K562 (cell line): ENCODE data around the gene ADSS1. TPM values are rescaled to one million over a fixed set of nuclear protein-coding genes. Genes with fewer than 3 reads are reported as not detected.

ENCODE experiments used
- ATAC-seq: fragments of 200-7000 bp; cut with Tn5 transposase; 3 replicates; pipeline ENCODE4 v1.9.1; 2020; ENCODE audit warnings: moderate library complexity
- BruUV-seq: library from RNA; stranded (reverse); fragments of 400-500 nt; replicated peaks from 2 replicates; lab custom pipeline; 2021; lab: Mats Ljungman, UMichigan
- CTCF ChIA-PET: fragments of 300-600 bp; formaldehyde crosslinking; extraction: SDS; loops from one replicate; lab custom pipeline; 2021; ENCODE audit warnings: low intra/inter-chr PET ratio; lab: Yijun Ruan, JAX
- POLR2A ChIA-PET: fragments of 300-600, 350-650 bp; sonication (Branson Sonifier 250); formaldehyde crosslinking; extraction: SDS; loops from one replicate; lab custom pipeline; 2021; ENCODE audit warnings: antibody characterized with exemption, inconsistent platforms; lab: Yijun Ruan, JAX
- DNase-seq, 4 experiments: peaks; one replicate each; pipeline versions ENCODE4 v3.0.0 to v3.0.0-alpha.2; 2011 to 2018; ENCODE audit warnings: low spot score in 3 of 4, mixed read lengths in 3 of 4; ENCODE audit errors: extremely low read depth in 1 of 4
- FAIRE-seq: peaks from 2 replicates; lab custom pipeline; 2011; peaks lifted over from hg19 to GRCh38; lab: Jason Lieb, UNC
- H2AFZ ChIP-seq: 2 replicates; pipeline ENCODE4 v1.6.0; 2011; ENCODE audit warnings: low read depth, low read length, control low read depth, inconsistent platforms
- H3K27ac ChIP-seq: fragments of 200-600 bp; 3 replicates; pipeline ENCODE4 v1.8.0; 2011; ENCODE audit warnings: low read depth, mild to moderate bottlenecking, control low read depth, inconsistent platforms, low read length, moderate library complexity, mixed read lengths; ENCODE audit errors: extremely low read depth
- H3K27me3 ChIP-seq, 2 experiments: fragments of 300-600 bp in 1 of 2; 2 replicates in 1 of 2; 3 replicates in 1 of 2; pipeline versions ENCODE4 v1.6.0 to v1.8.0; 2011; ENCODE audit warnings: inconsistent platforms in 2 of 2, low read length in 2 of 2, mild to moderate bottlenecking in 1 of 2, mixed read lengths in 1 of 2, moderate library complexity in 1 of 2; ENCODE audit not compliant: control insufficient read depth in 2 of 2, insufficient read depth in 2 of 2
- H3K36me3 ChIP-seq: fragments of 300-600 bp; 3 replicates; pipeline ENCODE4 v1.8.0; 2011; ENCODE audit warnings: mild to moderate bottlenecking, low read length, inconsistent platforms; ENCODE audit not compliant: control insufficient read depth, insufficient read depth
- H3K4me1 ChIP-seq, 2 experiments: fragments of 200-600 bp in 1 of 2; replicated peaks in 1 of 2; 2 replicates in 1 of 2; 3 replicates in 1 of 2; pipeline versions ENCODE4 v1.5.1 to v1.8.0; 2011; ENCODE audit warnings: inconsistent platforms in 2 of 2, low read length in 2 of 2, mild to moderate bottlenecking in 1 of 2, mixed read lengths in 1 of 2, moderate library complexity in 1 of 2; ENCODE audit not compliant: control insufficient read depth in 2 of 2, insufficient read depth in 2 of 2
- H3K4me2 ChIP-seq: 2 replicates; pipeline ENCODE4 v1.6.1; 2011; ENCODE audit warnings: low read length, control low read depth, inconsistent platforms, mixed read lengths; ENCODE audit not compliant: insufficient read depth
- H3K4me3 ChIP-seq: fragments of 200-600 bp; sonication (generic), shearing (Covaris generic); 2 replicates; pipeline ENCODE4 v1.5.1; 2016; ENCODE audit warnings: control low read depth, inconsistent platforms
- H3K79me2 ChIP-seq: fragments of 200-600 bp; 3 replicates; pipeline ENCODE4 v1.8.0; 2011; ENCODE audit warnings: low read length, inconsistent platforms; ENCODE audit not compliant: control insufficient read depth, insufficient read depth
- H3K9ac ChIP-seq, 2 experiments: 2 replicates each; pipeline versions ENCODE4 v1.6.0 to v1.6.1; 2011; ENCODE audit warnings: low read depth in 2 of 2, low read length in 2 of 2, control low read depth in 1 of 2, inconsistent platforms in 1 of 2, mild to moderate bottlenecking in 1 of 2, mixed read lengths in 1 of 2; ENCODE audit not compliant: insufficient read depth in 1 of 2
- H3K9me1 ChIP-seq: one replicate; pipeline ENCODE4 v1.6.0; 2011; ENCODE audit warnings: inconsistent platforms, mild to moderate bottlenecking, low read length, moderate library complexity; ENCODE audit not compliant: control insufficient read depth, insufficient read depth
- H3K9me3 ChIP-seq: replicated peaks from 2 replicates; pipeline ENCODE4 v1.5.1; 2011; ENCODE audit warnings: low read depth, low read length, inconsistent platforms; ENCODE audit not compliant: control insufficient read depth, insufficient read depth
- H4K20me1 ChIP-seq: replicated peaks from 2 replicates; pipeline ENCODE4 v1.6.1; 2011; ENCODE audit warnings: low read length, inconsistent platforms, mixed read lengths; ENCODE audit not compliant: control insufficient read depth, insufficient read depth
- CAMTA2 ChIP-seq: fragments of 250-450 bp; sonication (Bioruptor Pico); conservative IDR thresholded peaks from 2 replicates; pipeline ENCODE4 v1.5.1; 2022
- CXXC5 ChIP-seq: fragments of 250-450 bp; sonication (Bioruptor Pico); IDR thresholded peaks from 2 replicates; pipeline ENCODE4 v1.8.0; 2022; ENCODE audit warnings: inconsistent platforms, mild to moderate bottlenecking, moderate library complexity
- GATAD2A ChIP-seq: fragments of 450-650 bp; IDR thresholded peaks from 2 replicates; pipeline ENCODE4 v1.6.1; 2017
- HDAC1 ChIP-seq, 2 experiments: fragments of 450-650 bp; IDR thresholded peaks; 2 replicates each; pipeline ENCODE4 v1.6.1; 2016 to 2017; ENCODE audit warnings: inconsistent platforms in 1 of 2, mild to moderate bottlenecking in 1 of 2, moderate library complexity in 1 of 2
- KLF1 ChIP-seq: fragments of 450-650 bp; IDR thresholded peaks from 2 replicates; pipeline ENCODE4 v1.6.1; 2016; ENCODE audit warnings: missing genetic modification characterization, missing compliant biosample characterization
- KLF16 ChIP-seq: IDR thresholded peaks from 2 replicates; pipeline ENCODE4 v1.6.1; 2016; ENCODE audit warnings: antibody characterized with exemption
- SAFB ChIP-seq: fragments of 200-400 bp; formaldehyde crosslinking; IDR thresholded peaks from 2 replicates; pipeline ENCODE4 v1.6.1; 2017; ENCODE audit warnings: low read depth, low read length, borderline replicate concordance
- ZNF134 ChIP-seq: fragments of 250-450 bp; sonication (Bioruptor Pico); conservative IDR thresholded peaks from 2 replicates; pipeline ENCODE4 v1.4.0; 2020
- ZNF830 ChIP-seq: fragments of 250-450 bp; sonication (Bioruptor Pico); IDR thresholded peaks from 2 replicates; pipeline ENCODE4 v1.5.0; 2021; ENCODE audit warnings: mild to moderate bottlenecking
- WGBS: fragments of 100-300 bp; shearing (Covaris generic); methylation state at CpG from one replicate; pipeline ENCODE4 v1.1.6; 2016; ENCODE audit warnings: low coverage, mixed read lengths; ENCODE audit not compliant: insufficient coverage; ENCODE audit errors: missing lambda C conversion rate; 5-methylcytosine and 5-hydroxymethylcytosine counted together
- in situ Hi-C: fragments of 300-500 bp; cut with MboI; formaldehyde crosslinking; loops from 4 replicates; pipeline ENCODE4 v1.15.0; 2018; ENCODE audit warnings: inconsistent platforms, mixed read lengths
- intact Hi-C: fragments of 100-400 bp; cut with micrococcal nuclease; formaldehyde crosslinking; loops from 2 replicates; pipeline ENCODE4 v1.14.2; 2022
- polyA plus RNA-seq, 8 experiments: library from polyadenylated mRNA; depleted of rRNA in 4 of 8; stranded (reverse) in 5 of 8; unstranded in 3 of 8; fragments of >200 nt; fragmentation: Nextera tagmentation in 2 of 8; fragmentation: Illumina TruSeq in 1 of 8; extraction: Ambion mirVana in 2 of 8; extraction: Trizol in 1 of 8; gene quantifications; 2 replicates each; pipeline versions ENCODE4 v1.2.1 to v1.2.3, GENCODE V29; 2011 to 2014; ENCODE audit warnings: inconsistent platforms in 1 of 8, missing spikeins in 1 of 8
- total RNA-seq, 7 experiments: library from RNA; depleted of rRNA in 6 of 7; stranded (reverse); fragments of >200 nt in 6 of 7; fragmentation: Illumina TruSeq in 2 of 7; extraction: Trizol in 2 of 7; gene quantifications; 2 replicates each; pipeline versions ENCODE4 v1.2.1 to v1.2.3, GENCODE V29; 2011 to 2021; ENCODE audit warnings: low replicate concordance in 1 of 7
- TF ChIP-seq, protein P1 (sequence below): sonication (generic); formaldehyde crosslinking; IDR thresholded peaks from 2 replicates; pipeline ENCODE4 v1.8.0; 2022; ENCODE audit warnings: mild to moderate bottlenecking, missing genetic modification reagents
- TF ChIP-seq, protein P2 (sequence below), 2 experiments: fragments of 450-650 bp in 1 of 2; sonication (generic) in 1 of 2; formaldehyde crosslinking; conservative IDR thresholded peaks; 2 replicates each; pipeline versions ENCODE4 v1.4.0 to v1.8.1; 2020 to 2022; ENCODE audit warnings: mild to moderate bottlenecking in 1 of 2, missing genetic modification reagents in 1 of 2
- TF ChIP-seq, protein P3 (sequence below): sonication (generic); formaldehyde crosslinking; IDR thresholded peaks from 2 replicates; pipeline ENCODE4 v1.8.1; 2023; ENCODE audit warnings: mild to moderate bottlenecking, missing genetic modification reagents
- TF ChIP-seq, protein P4 (sequence below): sonication (generic); formaldehyde crosslinking; IDR thresholded peaks from 2 replicates; pipeline ENCODE4 v1.5.0; 2020; ENCODE audit warnings: missing genetic modification reagents

The ADSS1 gene
- total and polyA plus RNA-seq, 9 of the 15 experiments (the other 6 are each of a cell fraction or from before 2014, with no cell fraction given): 0.53 to 5.9 (median 3.9) TPM

DNA sequence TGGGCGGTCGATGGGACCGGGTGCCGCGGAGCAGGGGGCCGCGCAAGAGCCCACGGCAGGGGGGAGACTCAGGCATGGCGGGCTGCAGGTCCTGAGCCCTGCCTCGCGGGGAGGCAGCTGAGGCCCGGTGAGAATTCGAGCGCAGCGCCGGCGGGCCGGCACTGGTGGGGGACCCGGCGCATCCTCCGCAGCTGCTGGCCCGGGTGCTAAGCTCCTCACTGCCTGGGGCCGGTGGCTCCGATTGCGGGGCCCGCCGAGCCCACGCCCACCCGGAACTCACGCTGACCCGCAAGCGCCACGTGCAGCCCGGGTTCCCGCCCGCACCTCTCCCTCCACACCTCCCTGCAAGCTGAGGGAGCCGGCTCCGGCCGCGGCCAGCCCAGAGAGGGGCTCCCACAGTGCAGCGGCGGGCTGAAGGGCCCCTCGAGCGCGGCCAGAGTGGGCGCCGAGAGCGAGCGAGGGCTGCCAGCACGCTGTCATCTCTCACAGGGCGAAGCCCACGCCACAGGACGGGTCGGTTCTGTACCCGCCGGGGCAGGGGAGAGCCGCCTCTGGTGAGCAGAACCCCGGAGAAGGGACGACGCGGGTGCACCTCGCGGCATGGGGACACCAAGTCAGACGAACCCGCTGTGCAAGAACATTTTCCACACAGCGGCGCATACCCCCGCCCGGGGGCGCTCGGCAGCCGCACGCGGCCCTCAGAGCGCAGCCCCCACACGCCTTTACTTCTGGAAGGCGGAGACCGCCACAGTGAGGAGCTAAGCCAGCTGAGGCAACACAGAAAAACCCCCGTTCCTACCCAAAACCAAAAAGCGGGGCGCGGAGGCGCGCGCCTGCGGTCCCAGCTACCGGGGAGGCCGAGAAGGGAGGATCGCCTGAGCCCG is 27.8 kb downstream of the ADSS1 start:
- peaks cover 26% of the 10 kb centered on the region for H3K79me2 ChIP-seq
- CTCF ChIA-PET: no interaction called here
- H2AFZ ChIP-seq: peak overlapping the region; percentile 98
- peak overlapping the region; percentile 98 for H3K4me3 ChIP-seq
- intact Hi-C loops (loop anchor here (5.0 kb wide), 1 partner anchor 76 kb away; no protein-coding TSS in a partner anchor), in situ Hi-C loops (no loop called here)
- FAIRE-seq (no peak), ATAC-seq (peak; percentile 52), DNase-seq (peak; percentile 45 to 63 (median 55))
- H4K20me1 ChIP-seq: 0 out of 2 replicates have a peak, but pooled peaks cover 8% of the 10 kb centered on the region
- H3K27me3 ChIP-seq: no peaks in the 10 kb centered on the region
- H3K4me1 ChIP-seq: peaks cover 9 to 44% of the 10 kb centered on the region in 2 experiments; a peak in 3 of 5 replicates
- BruUV-seq: TSS peak; percentile 89
- POLR2A ChIA-PET: interaction anchor here (0.7 to 2.0 kb wide), 10 partner anchors 10 to 75 kb away, joined by 3 to 7 read pairs (median 4); partner anchors contain the start of gene ADSS1
- H3K9me1 ChIP-seq: no peaks in the 10 kb centered on the region
- H3K36me3 ChIP-seq: peaks cover 23% of the 10 kb centered on the region; the same call in 2 of the 3 replicates
- H3K9me3 ChIP-seq: 0 out of 2 replicates have a peak, but pooled peaks cover 4% of the 10 kb centered on the region
- 1% methylated on average over 20 of the region's 90 CpGs for WGBS
- H3K27ac ChIP-seq: peak overlapping the region; percentile 99
- H3K4me2 ChIP-seq: peak overlapping the region; percentile 86
- peak overlapping the region; percentile 92 to 94 for H3K9ac ChIP-seq
- TF ChIP-seq ZNF134 (CRISPR knock-in tag): no peak
- no peak for TF ChIP-seq KLF1 (tag)
- TF ChIP-seq, protein P1, sequence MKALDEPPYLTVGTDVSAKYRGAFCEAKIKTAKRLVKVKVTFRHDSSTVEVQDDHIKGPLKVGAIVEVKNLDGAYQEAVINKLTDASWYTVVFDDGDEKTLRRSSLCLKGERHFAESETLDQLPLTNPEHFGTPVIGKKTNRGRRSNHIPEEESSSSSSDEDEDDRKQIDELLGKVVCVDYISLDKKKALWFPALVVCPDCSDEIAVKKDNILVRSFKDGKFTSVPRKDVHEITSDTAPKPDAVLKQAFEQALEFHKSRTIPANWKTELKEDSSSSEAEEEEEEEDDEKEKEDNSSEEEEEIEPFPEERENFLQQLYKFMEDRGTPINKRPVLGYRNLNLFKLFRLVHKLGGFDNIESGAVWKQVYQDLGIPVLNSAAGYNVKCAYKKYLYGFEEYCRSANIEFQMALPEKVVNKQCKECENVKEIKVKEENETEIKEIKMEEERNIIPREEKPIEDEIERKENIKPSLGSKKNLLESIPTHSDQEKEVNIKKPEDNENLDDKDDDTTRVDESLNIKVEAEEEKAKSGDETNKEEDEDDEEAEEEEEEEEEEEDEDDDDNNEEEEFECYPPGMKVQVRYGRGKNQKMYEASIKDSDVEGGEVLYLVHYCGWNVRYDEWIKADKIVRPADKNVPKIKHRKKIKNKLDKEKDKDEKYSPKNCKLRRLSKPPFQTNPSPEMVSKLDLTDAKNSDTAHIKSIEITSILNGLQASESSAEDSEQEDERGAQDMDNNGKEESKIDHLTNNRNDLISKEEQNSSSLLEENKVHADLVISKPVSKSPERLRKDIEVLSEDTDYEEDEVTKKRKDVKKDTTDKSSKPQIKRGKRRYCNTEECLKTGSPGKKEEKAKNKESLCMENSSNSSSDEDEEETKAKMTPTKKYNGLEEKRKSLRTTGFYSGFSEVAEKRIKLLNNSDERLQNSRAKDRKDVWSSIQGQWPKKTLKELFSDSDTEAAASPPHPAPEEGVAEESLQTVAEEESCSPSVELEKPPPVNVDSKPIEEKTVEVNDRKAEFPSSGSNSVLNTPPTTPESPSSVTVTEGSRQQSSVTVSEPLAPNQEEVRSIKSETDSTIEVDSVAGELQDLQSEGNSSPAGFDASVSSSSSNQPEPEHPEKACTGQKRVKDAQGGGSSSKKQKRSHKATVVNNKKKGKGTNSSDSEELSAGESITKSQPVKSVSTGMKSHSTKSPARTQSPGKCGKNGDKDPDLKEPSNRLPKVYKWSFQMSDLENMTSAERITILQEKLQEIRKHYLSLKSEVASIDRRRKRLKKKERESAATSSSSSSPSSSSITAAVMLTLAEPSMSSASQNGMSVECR (CRISPR knock-in tag): peak; percentile 69
- TF ChIP-seq CAMTA2 (CRISPR knock-in tag): no peak
- TF ChIP-seq, protein P2, sequence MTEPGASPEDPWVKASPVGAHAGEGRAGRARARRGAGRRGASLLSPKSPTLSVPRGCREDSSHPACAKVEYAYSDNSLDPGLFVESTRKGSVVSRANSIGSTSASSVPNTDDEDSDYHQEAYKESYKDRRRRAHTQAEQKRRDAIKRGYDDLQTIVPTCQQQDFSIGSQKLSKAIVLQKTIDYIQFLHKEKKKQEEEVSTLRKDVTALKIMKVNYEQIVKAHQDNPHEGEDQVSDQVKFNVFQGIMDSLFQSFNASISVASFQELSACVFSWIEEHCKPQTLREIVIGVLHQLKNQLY (CRISPR knock-in tag; conservative IDR thresholded peaks at IDR 0.05): no peak
- TF ChIP-seq SAFB: no peak
- TF ChIP-seq CXXC5 (CRISPR knock-in tag): peak; percentile 17; the same call in 1 of the 2 replicates
- TF ChIP-seq GATAD2A: no peak
- TF ChIP-seq, protein P3, sequence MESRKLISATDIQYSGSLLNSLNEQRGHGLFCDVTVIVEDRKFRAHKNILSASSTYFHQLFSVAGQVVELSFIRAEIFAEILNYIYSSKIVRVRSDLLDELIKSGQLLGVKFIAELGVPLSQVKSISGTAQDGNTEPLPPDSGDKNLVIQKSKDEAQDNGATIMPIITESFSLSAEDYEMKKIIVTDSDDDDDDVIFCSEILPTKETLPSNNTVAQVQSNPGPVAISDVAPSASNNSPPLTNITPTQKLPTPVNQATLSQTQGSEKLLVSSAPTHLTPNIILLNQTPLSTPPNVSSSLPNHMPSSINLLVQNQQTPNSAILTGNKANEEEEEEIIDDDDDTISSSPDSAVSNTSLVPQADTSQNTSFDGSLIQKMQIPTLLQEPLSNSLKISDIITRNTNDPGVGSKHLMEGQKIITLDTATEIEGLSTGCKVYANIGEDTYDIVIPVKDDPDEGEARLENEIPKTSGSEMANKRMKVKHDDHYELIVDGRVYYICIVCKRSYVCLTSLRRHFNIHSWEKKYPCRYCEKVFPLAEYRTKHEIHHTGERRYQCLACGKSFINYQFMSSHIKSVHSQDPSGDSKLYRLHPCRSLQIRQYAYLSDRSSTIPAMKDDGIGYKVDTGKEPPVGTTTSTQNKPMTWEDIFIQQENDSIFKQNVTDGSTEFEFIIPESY (CRISPR knock-in tag): peak; percentile 86
- TF ChIP-seq, protein P4, sequence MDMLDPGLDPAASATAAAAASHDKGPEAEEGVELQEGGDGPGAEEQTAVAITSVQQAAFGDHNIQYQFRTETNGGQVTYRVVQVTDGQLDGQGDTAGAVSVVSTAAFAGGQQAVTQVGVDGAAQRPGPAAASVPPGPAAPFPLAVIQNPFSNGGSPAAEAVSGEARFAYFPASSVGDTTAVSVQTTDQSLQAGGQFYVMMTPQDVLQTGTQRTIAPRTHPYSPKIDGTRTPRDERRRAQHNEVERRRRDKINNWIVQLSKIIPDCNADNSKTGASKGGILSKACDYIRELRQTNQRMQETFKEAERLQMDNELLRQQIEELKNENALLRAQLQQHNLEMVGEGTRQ (CRISPR knock-in tag): no peak
- no peak for TF ChIP-seq ZNF830
- TF ChIP-seq KLF16: peak; percentile 15; the same call in 1 of the 2 replicates
- TF ChIP-seq HDAC1 (IDR thresholded peaks at IDR 0.05): no peak
